Hepatocyte (in vitro differentiated cells): ENCODE results near the gene KIF13A. TPM values are rescaled to one million over a fixed set of nuclear protein-coding genes. Genes with fewer than 3 reads are reported as not detected.

Experiments used
- DNase-seq: peaks from one replicate; pipeline ENCODE4 v3.0.0-alpha.2; 2016; ENCODE audit warnings: low spot score
- H2AFZ ChIP-seq: fragments of 200-600 bp; sonication (generic); 2 replicates; pipeline ENCODE4 v1.6.0; 2016; ENCODE audit warnings: antibody characterized with exemption, mild to moderate bottlenecking
- H3K27ac ChIP-seq: fragments of 200-600 bp; sonication (generic); 2 replicates; pipeline ENCODE4 v1.5.1; 2016; ENCODE audit warnings: mild to moderate bottlenecking
- H3K27me3 ChIP-seq: fragments of 200-600 bp; sonication (generic); 2 replicates; pipeline ENCODE4 v1.6.1; 2016
- H3K36me3 ChIP-seq: fragments of 200-600 bp; sonication (generic); replicated peaks from 2 replicates; pipeline ENCODE4 v1.5.1; 2016; ENCODE audit warnings: low read depth; ENCODE audit not compliant: insufficient read depth
- H3K4me1 ChIP-seq: fragments of 200-600 bp; sonication (generic); 2 replicates; pipeline ENCODE4 v1.5.1; 2016; ENCODE audit warnings: mild to moderate bottlenecking, moderate library complexity; ENCODE audit not compliant: insufficient read depth
- H3K4me2 ChIP-seq: fragments of 200-600 bp; sonication (generic); 2 replicates; pipeline ENCODE4 v1.6.0; 2016
- H3K4me3 ChIP-seq: fragments of 200-600 bp; sonication (generic); 2 replicates; pipeline ENCODE4 v1.5.1; 2016; ENCODE audit warnings: mild to moderate bottlenecking
- H3K79me2 ChIP-seq: fragments of 200-600 bp; sonication (generic); 2 replicates; pipeline ENCODE4 v1.6.0; 2017; ENCODE audit warnings: mild to moderate bottlenecking
- H3K9me2 ChIP-seq: fragments of 200-600 bp; sonication (generic); replicated peaks from 2 replicates; pipeline ENCODE4 v1.6.0; 2017; ENCODE audit warnings: mild to moderate bottlenecking; ENCODE audit not compliant: insufficient read depth
- H3K9me3 ChIP-seq: fragments of 200-600 bp; sonication (generic); 2 replicates; pipeline ENCODE4 v1.5.1; 2016; ENCODE audit warnings: low read depth, mild to moderate bottlenecking
- H4K20me1 ChIP-seq: fragments of 200-600 bp; sonication (generic); 2 replicates; pipeline ENCODE4 v1.6.0; 2016; ENCODE audit warnings: mild to moderate bottlenecking; ENCODE audit not compliant: insufficient read depth, poor library complexity, severe bottlenecking
- EZH2 ChIP-seq: fragments of 200-600 bp; sonication (generic); IDR thresholded peaks from 2 replicates; pipeline ENCODE4 v1.6.1; 2016; ENCODE audit warnings: antibody characterized with exemption, mild to moderate bottlenecking, borderline replicate concordance
- EZH2phosphoT487 ChIP-seq: fragments of 200-600 bp; sonication (generic); IDR thresholded peaks from one replicate; pipeline ENCODE4 v1.6.1; 2018; ENCODE audit warnings: antibody characterized with exemption, mild to moderate bottlenecking, low read depth, moderate library complexity; ENCODE audit not compliant: unreplicated experiment, severe bottlenecking
- WGBS: methylation state at CpG from one replicate; pipeline ENCODE4 v1.1.6; 2016; ENCODE audit warnings: low lambda C conversion rate; ENCODE audit errors: missing lambda C conversion rate; 5-methylcytosine and 5-hydroxymethylcytosine counted together
- polyA plus RNA-seq: library from polyadenylated mRNA; unstranded; fragments of >200 nt; fragmentation: Nextera tagmentation; extraction: Ambion mirVana; gene quantifications from 2 replicates; pipeline ENCODE4 v1.2.1, GENCODE V29; 2016
- total RNA-seq: library from RNA; depleted of rRNA; stranded (reverse); fragments of >200 nt; gene quantifications from 2 replicates; pipeline ENCODE4 v1.2.3, GENCODE V29; 2014
- TF ChIP-seq, protein P1 (sequence below): fragments of 200-600 bp; sonication (generic); IDR thresholded peaks from 2 replicates; pipeline ENCODE4 v1.5.1; 2016; ENCODE audit warnings: antibody characterized with exemption, mild to moderate bottlenecking; ENCODE audit not compliant: poor library complexity

Gene KIF13A
- total and polyA plus RNA-seq, 2 experiments from 2014 or later: 13.0 to 27.9 TPM

GRCh38 chr6:17836293-17836692 is 151.1 kb downstream of the KIF13A start:
- Histone ChIP-seq H3K4me1 (no peaks in the 10 kb centered on the region), H3K79me2 (no peaks in the 10 kb centered on the region), H3K4me2 (no peak overlapping the region), H3K9me2 (no peaks in the 10 kb centered on the region), H2AFZ (no peak overlapping the region), H4K20me1 (no peaks in the 10 kb centered on the region), H3K36me3 (no peaks in the 10 kb centered on the region), H3K27ac (no peak overlapping the region), H3K27me3 (no peaks in the 10 kb centered on the region), H3K9me3 (no peaks in the 10 kb centered on the region), H3K4me3 (no peak overlapping the region)
- 95% methylated on average over 2 of the region's 2 CpGs for WGBS
- DNase-seq: no peak
- no peak for TF ChIP-seq EZH2phosphoT487
- no peak for TF ChIP-seq EZH2
- TF ChIP-seq, protein P1, sequence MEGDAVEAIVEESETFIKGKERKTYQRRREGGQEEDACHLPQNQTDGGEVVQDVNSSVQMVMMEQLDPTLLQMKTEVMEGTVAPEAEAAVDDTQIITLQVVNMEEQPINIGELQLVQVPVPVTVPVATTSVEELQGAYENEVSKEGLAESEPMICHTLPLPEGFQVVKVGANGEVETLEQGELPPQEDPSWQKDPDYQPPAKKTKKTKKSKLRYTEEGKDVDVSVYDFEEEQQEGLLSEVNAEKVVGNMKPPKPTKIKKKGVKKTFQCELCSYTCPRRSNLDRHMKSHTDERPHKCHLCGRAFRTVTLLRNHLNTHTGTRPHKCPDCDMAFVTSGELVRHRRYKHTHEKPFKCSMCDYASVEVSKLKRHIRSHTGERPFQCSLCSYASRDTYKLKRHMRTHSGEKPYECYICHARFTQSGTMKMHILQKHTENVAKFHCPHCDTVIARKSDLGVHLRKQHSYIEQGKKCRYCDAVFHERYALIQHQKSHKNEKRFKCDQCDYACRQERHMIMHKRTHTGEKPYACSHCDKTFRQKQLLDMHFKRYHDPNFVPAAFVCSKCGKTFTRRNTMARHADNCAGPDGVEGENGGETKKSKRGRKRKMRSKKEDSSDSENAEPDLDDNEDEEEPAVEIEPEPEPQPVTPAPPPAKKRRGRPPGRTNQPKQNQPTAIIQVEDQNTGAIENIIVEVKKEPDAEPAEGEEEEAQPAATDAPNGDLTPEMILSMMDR: no peak

GRCh38 chr6:17835784-17836183 is 151.7 kb downstream of the KIF13A start:
- H3K9me2 ChIP-seq: no peaks in the 10 kb centered on the region
- TF ChIP-seq, protein P1: no peak
- TF ChIP-seq EZH2 (no peak), EZH2phosphoT487 (no peak)
- no peak overlapping the region for H3K4me2 ChIP-seq
- H3K4me1 ChIP-seq: no peaks in the 10 kb centered on the region
- H3K9me3 ChIP-seq: no peaks in the 10 kb centered on the region
- DNase-seq: no peak
- H3K27ac ChIP-seq: no peak overlapping the region
- no peaks in the 10 kb centered on the region for H3K79me2 ChIP-seq
- H3K27me3 ChIP-seq: no peaks in the 10 kb centered on the region
- H3K4me3 ChIP-seq: no peak overlapping the region
- H2AFZ ChIP-seq: no peak overlapping the region
- no peaks in the 10 kb centered on the region for H4K20me1 ChIP-seq
- H3K36me3 ChIP-seq: no peaks in the 10 kb centered on the region

- Histone ChIP-seq H3K4me2 (no peak overlapping the region), H3K4me1 (no peaks in the 10 kb centered on the region), H3K79me2 (no peaks in the 10 kb centered on the region), H4K20me1 (no peaks in the 10 kb centered on the region), H3K36me3 (no peaks in the 10 kb centered on the region), H3K9me2 (no peaks in the 10 kb centered on the region), H3K27ac (no peak overlapping the region), H3K9me3 (no peaks in the 10 kb centered on the region), H3K27me3 (no peaks in the 10 kb centered on the region), H2AFZ (no peak overlapping the region), H3K4me3 (no peak overlapping the region)
- 93% methylated on average over 4 of the region's 4 CpGs for WGBS
- no peak for DNase-seq
- TF ChIP-seq EZH2 (no peak), EZH2phosphoT487 (no peak)
- TF ChIP-seq, protein P1: no peak
Observed at GRCh38 chr6:17831135-17831534, 156.3 kb downstream of the KIF13A start.

DNA sequence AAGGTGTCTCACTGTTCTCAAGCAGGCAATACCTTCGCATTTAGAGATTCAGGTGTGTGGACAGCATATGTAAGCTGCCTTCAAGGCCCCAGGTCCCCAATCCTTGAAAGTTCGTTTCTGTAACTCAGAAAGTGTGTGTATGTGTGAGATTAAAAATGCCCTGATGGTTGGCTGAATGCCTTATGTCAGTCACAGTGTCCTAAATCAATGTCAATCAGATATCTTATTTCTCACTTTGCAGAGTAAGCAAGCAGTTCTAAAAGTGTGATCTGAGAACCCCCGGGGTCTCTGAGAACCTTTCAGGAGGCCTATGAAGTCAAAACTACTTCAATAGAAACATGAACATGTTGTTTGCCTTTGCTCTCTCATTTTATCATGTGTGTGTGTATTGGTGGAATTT is 157.5 kb downstream of the KIF13A start:
- Histone ChIP-seq H2AFZ (no peak overlapping the region), H3K9me3 (no peaks in the 10 kb centered on the region), H3K27ac (no peak overlapping the region), H3K27me3 (no peaks in the 10 kb centered on the region), H3K9me2 (no peaks in the 10 kb centered on the region), H4K20me1 (no peaks in the 10 kb centered on the region), H3K79me2 (no peaks in the 10 kb centered on the region), H3K36me3 (no peaks in the 10 kb centered on the region), H3K4me3 (no peak overlapping the region), H3K4me2 (no peak overlapping the region), H3K4me1 (no peaks in the 10 kb centered on the region)
- TF ChIP-seq, protein P1: no peak
- TF ChIP-seq EZH2phosphoT487: no peak
- TF ChIP-seq EZH2: no peak
- no peak for DNase-seq
- 84% methylated on average over 3 of the region's 3 CpGs for WGBS
